Endometrial microvascular endothelial cells (primary cell): ENCODE data around the gene ZSCAN5C. TPM values are rescaled to one million over a fixed set of nuclear protein-coding genes. Genes with fewer than 3 reads are reported as not detected.

Experiments used
- in situ Hi-C: cut with HindIII; loops from 2 replicates; pipeline ENCODE4 v1.10.0; 2017; ENCODE audit warnings: low sequenced_read_pairs, low pct_unique_long_range_greater_than_20kb; ENCODE audit errors: inconsistent ontology term
- total RNA-seq: library from RNA; depleted of rRNA; stranded (reverse); fragments of >200 nt; gene quantifications from one replicate; pipeline ENCODE4 v1.2.3, GENCODE V29; 2015; ENCODE audit errors: inconsistent ontology term

ZSCAN5C gene
- total RNA-seq, 1 donor from 2014 or later = not detected

DNA sequence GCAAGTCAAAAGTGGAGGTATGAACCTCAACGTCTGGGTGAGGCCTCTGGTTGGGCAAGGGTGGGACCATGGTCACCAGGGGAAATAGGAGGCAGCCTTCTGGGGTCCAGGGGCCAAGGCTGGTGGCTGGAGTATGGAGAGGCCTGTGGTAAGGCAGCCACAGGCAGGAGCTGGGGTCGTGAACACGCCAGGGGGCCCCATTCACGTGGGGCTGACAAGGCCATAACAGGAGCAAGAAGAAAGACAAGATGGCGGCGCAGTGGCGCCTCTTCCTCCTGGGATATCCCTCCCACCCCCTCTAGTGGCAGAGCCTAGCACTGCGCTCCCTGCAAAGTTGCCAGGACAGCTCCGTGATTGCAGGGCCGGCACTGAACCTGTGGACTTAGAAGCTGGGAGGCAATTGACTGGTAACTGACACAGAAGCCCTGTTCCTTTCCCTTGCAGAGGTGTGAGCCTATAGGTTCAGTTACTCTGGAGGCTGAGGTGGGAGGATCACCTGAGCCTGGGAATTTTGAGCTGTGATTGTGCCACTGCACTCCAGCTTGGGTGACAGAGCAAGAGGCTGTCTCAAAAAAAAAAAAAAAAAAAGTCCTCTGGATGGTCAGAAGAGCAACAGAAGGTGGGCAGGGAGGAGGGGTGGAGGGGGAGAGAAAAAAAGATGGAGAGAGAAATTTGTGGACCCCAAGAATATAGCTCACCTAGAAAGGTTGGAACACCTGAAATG lies 50.8 kb downstream of the ZSCAN5C start:
- in situ Hi-C loops = no loop called here

DNA sequence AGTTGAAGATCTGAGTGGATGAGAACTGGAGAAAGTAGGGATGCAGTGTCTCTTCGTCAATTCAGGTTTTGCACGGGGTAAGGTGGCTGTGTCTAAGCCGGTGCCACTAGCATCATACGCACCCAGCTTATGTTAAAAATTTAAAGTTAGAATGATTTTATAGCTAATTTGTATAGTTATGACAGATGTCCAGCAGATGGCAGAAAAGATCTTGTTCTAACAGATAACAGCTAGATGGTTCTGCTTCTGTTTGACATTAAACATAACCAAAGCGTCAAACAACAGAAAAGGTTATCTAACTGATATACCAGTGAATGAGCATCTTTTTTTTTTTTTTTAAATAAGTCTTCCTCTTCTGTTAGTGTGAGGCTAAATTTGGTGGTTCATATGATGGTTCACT lies 51.7 kb downstream of the ZSCAN5C start:
- in situ Hi-C loops = no loop called here

DNA sequence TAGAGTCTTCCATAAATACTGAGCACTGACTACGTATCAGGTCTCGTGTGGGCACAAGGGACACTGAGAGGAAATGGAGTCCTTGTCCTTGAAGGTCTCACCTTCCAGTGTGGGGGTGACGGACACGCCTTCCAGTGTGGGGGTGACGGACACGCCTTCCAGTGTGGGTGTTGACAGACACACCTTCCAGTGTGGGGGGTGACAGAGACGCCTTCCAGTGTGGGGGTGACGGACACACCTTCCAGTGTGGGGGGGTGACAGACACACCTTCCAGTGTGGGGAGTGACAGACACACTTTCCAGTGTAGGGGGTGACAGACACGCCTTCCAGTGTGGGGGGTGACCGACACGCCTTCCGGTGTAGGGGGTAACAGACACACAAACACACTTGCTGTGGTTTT lies 56.2 kb downstream of the ZSCAN5C start:
- in situ Hi-C loops = no loop called here

Other genes with a start within 250 kb of the ZSCAN5C start
- not detected for gene NLRP5, start 215.5 kb upstream of the ZSCAN5C start, total RNA-seq
- 15.5 TPM for gene ZNF787, start 81.0 kb upstream of the ZSCAN5C start, total RNA-seq
- 17.7 TPM for gene ZNF444, start 61.0 kb upstream of the ZSCAN5C start, total RNA-seq
- gene GALP, start 26.3 kb upstream of the ZSCAN5C start, total RNA-seq = not detected
- not detected for gene ZSCAN5B, start 4.5 kb upstream of the ZSCAN5C start, total RNA-seq
- gene EDDM13, start 70.5 kb downstream of the ZSCAN5C start, total RNA-seq = not detected
- 10.4 TPM for gene ZSCAN5A, start 112.6 kb downstream of the ZSCAN5C start, total RNA-seq
- 3.1 TPM for gene ZNF582, start 191.3 kb downstream of the ZSCAN5C start, total RNA-seq
- 1.6 TPM for gene ZNF583, start 202.1 kb downstream of the ZSCAN5C start, total RNA-seq